ENCODE data around the gene NPHP4. TPM values are rescaled to one million over a fixed set of nuclear protein-coding genes. Genes with fewer than 3 reads are reported as not detected.

Gene NPHP4
- total and polyA plus RNA-seq, 10 of the 15 experiments (the other 5 are each of a cell fraction or from before 2014, with no cell fraction given): 0.16 to 10.5 (median 3.1) TPM

DNA sequence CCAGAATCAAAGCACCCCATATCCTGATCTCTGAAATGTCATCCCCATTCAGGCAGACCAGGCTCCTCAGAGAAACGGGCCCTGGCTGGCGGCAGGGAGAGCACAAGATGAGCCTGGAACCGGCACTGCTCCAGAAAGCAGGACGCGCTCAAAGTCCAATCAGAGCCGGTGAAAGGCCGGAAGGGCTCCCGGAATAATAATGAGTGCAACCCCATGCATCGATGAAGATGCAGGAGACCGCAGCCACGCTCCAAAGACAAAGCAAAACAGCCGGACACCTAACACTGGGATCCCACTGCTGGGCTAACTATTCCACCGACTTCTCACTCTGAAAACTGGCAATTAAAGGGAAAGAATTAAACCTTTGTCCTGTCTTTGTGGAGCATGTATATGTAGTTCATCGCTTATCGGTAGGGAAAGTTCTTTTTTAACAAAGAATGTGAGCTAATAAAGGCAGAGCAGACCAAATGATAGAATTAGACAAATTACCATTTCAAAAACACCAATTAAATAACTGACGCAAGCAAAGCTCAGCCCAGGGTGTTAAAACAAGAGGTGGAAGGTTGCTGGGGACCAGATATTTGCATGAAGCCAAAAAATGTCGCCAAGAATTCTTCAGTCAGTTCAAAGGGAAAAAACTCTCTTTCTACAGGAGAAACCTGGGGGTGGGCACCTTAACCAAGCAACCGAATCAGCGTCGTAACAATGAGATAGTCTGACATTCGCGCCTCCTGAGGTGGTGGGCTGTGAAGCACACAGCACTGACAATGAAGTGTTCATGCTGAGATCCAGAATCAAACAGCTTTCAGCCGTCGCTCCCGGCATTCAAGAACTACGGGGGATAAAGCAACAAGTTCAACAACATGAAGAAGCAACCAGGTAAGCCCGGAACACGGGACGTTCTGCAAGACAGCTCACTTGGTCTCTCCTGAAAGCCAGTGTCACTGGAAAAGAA lies 95.2 kb downstream of the NPHP4 start:
- no peaks in the 10 kb centered on the region for H3K4me1 ChIP-seq (ENCODE audit: control insufficient read depth, insufficient read depth, low read length)
- ChIA-PET SMC1A (ENCODE audit: uncharacterized antibody, unreplicated experiment) (no interaction called here), POLR2A (no interaction called here), CTCF (no interaction called here), RAD21 (ENCODE audit: unreplicated experiment) (no interaction called here)
- H2AFZ ChIP-seq (ENCODE audit: control insufficient read depth, low read depth, low read length): no peak overlapping the region
- intact Hi-C loops (cut with micrococcal nuclease; ENCODE audit: unreplicated experiment): no loop called here
- DNase-seq (ENCODE audit: low read depth, low spot score): no peak
- no peaks in the 10 kb centered on the region for H3K27me3 ChIP-seq (replicated peaks in 1 of 2; ENCODE audit: control insufficient read depth in 2 of 2, insufficient read depth in 2 of 2, low read length in 1 of 2)
- no peak overlapping the region for H3K4me3 ChIP-seq
- no peak for ATAC-seq
- in situ Hi-C loops (cut with MboI): no loop called here
- H3K4me2 ChIP-seq (ENCODE audit: control insufficient read depth, insufficient read depth): no peak overlapping the region
- no peaks in the 10 kb centered on the region for H3K79me2 ChIP-seq (ENCODE audit: control insufficient read depth, insufficient read depth, low read length)
- BruUV-seq (replicated peaks): no TSS peak
- H4K20me1 ChIP-seq (ENCODE audit: control insufficient read depth, insufficient read depth): no peaks in the 10 kb centered on the region
- H3K9ac ChIP-seq (ENCODE audit: control insufficient read depth, insufficient read depth, low read length): no peak overlapping the region
- H3K36me3 ChIP-seq (ENCODE audit: control insufficient read depth in 2 of 2, insufficient read depth in 2 of 2, low read length in 1 of 2): no peaks in the 10 kb centered on the region; a peak in 1 of 4 replicates
- TF ChIP-seq ZZZ3 (IDR thresholded peaks at IDR 0.05; ENCODE audit: control insufficient read depth, insufficient read length, low read depth) (no peak), TBL1XR1 (IDR thresholded peaks at IDR 0.05; ENCODE audit: low read depth, low read length) (no peak), MYB (IDR thresholded peaks at IDR 0.05; ENCODE audit: borderline replicate concordance, low read depth, low read length) (no peak)
- TF ChIP-seq, protein P1, sequence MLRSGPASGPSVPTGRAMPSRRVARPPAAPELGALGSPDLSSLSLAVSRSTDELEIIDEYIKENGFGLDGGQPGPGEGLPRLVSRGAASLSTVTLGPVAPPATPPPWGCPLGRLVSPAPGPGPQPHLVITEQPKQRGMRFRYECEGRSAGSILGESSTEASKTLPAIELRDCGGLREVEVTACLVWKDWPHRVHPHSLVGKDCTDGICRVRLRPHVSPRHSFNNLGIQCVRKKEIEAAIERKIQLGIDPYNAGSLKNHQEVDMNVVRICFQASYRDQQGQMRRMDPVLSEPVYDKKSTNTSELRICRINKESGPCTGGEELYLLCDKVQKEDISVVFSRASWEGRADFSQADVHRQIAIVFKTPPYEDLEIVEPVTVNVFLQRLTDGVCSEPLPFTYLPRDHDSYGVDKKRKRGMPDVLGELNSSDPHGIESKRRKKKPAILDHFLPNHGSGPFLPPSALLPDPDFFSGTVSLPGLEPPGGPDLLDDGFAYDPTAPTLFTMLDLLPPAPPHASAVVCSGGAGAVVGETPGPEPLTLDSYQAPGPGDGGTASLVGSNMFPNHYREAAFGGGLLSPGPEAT (IDR thresholded peaks at IDR 0.05; ENCODE audit: low read depth): no peak
- no peak for FAIRE-seq
- H3K27ac ChIP-seq (ENCODE audit: control insufficient read depth, insufficient read depth): no peak overlapping the region
- WGBS (ENCODE audit: insufficient coverage, insufficient replicate concordance, low lambda C conversion rate, missing lambda C conversion rate): 89% methylated on average over 29 of the region's 29 CpGs
- H3K9me3 ChIP-seq (replicated peaks; ENCODE audit: control insufficient read depth, insufficient read depth, low read length): no peaks in the 10 kb centered on the region

All from GM12878 (cell line).